GM19328 (cell line): Measurements from ENCODE around the gene GUSB.

ENCODE experiments used
- ATAC-seq: cut with Tn5 transposase; IDR thresholded peaks from one replicate; pipeline ENCODE4 v1.9.1; 2021; ENCODE audit warnings: mild to moderate bottlenecking, moderate library complexity; ENCODE audit not compliant: unreplicated experiment

GUSB gene

GRCh38 chr7:65937296-65937695 lies 44.7 kb downstream of the GUSB start:
- ATAC-seq = no peak

GRCh38 chr7:65931685-65932084 lies 50.3 kb downstream of the GUSB start:
- no peak for ATAC-seq

GRCh38 chr7:65927489-65928448 lies 54.2 kb downstream of the GUSB start:
- ATAC-seq = no peak

- no peak for ATAC-seq
Observed at GRCh38 chr7:65926588-65926987, 55.4 kb downstream of the GUSB start.

GRCh38 chr7:65925040-65925439 lies 57.0 kb downstream of the GUSB start:
- no peak for ATAC-seq

GRCh38 chr7:65924193-65924592 lies 57.8 kb downstream of the GUSB start:
- ATAC-seq = no peak

GRCh38 chr7:65923316-65923715 lies 58.7 kb downstream of the GUSB start:
- no peak for ATAC-seq

- no peak for ATAC-seq
Observed at GRCh38 chr7:65915921-65916657, 65.9 kb downstream of the GUSB start.

GRCh38 chr7:65912237-65912636 lies 69.8 kb downstream of the GUSB start:
- ATAC-seq = no peak
